ENCODE results near the gene ZC3H12C.
A peak's percentile ranks its signal among the peaks of the same experiment; 100 is the strongest.

The ZC3H12C gene

DNA sequence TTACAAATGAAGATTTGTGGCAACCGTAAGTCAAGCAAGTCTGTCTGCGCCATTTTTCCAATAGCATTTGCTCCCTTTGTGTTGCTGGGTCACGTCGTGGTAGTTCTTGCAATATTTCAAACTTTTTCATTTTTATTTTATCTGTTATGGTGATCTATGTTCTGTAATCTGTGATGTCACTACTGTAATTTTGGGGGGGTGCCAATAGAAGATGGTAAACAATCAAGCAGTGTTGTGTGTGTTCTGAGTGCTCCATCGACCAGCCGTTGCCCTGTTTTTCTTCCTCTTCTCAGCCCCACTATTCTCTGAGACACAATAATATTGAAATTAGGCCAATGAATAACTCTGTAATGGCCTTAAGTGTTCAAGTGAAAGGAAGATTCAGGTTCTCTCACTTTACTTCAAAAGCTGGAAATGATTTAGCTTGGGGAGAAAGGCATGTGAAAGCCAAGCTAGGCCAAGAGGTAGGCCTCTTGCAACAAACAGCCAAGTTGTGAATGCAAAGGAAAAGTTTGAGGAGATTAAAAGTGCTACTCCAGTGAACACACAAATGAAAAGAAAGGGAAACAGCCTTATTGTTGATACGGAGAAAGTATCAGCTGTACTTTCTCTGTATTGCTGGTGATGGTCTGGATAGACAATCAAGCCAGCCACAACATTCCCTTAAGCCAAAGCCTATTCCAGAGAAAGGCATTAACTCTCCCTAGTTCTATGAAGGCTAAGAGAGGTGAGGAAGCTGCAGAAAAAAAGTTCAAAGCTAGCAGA, 7.5 kb downstream of the ZC3H12C start:
- no peak for DNase-seq

GRCh38 chr11:110106713-110107274, 13.6 kb downstream of the ZC3H12C start:
- DNase-seq: no peak

GRCh38 chr11:110110854-110111253, 17.7 kb downstream of the ZC3H12C start:
- DNase-seq: no peak

GRCh38 chr11:110112457-110112856, 19.3 kb downstream of the ZC3H12C start:
- DNase-seq: no peak

- DNase-seq: no peak
Measured at GRCh38 chr11:110113505-110113904, 20.3 kb downstream of the ZC3H12C start.

GRCh38 chr11:110113973-110114372, 20.8 kb downstream of the ZC3H12C start:
- DNase-seq: no peak

DNA sequence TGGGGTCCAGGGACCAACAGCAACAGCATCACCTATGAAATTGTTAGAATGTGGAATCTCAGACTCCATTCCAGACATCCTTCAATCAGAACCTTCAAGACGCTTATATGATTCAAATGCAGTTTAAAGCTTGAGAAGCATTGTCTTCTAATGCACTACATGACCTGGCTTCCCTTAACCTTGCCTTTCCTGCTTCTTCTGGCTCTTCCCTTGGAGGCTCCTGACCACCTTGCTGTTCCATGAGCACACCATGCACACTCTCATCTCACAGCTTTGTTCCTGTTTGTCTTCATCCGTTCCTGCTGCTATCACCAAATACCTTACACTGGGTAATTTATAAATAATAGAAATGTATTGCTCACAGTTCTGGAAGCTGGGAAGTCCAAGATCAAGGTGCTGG, 26.1 kb downstream of the ZC3H12C start:
- DNase-seq: no peak

GRCh38 chr11:110121204-110121603, 28.0 kb downstream of the ZC3H12C start:
- DNase-seq: no peak

GRCh38 chr11:110123003-110123402, 29.8 kb downstream of the ZC3H12C start:
- DNase-seq: no peak

DNA sequence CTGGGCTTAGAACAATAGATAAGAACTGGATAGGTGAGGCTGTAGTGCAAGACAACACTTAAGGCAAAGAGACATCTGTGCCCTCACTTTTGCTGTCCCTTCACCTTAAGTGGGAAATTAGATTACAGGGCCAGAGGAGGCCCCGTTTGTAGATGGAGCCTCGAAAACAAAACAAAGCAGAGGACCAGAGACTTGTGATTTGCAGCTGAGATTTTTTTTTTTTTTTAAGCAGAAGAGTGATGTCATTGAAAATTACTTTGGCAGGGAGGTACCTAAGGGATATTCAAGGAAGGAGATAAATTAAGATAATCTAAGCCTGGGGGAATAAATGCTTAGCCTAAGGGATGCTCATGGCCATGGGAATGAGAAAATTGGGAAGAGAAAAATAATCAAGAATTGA, 31.4 kb downstream of the ZC3H12C start:
- DNase-seq: no peak

DNA sequence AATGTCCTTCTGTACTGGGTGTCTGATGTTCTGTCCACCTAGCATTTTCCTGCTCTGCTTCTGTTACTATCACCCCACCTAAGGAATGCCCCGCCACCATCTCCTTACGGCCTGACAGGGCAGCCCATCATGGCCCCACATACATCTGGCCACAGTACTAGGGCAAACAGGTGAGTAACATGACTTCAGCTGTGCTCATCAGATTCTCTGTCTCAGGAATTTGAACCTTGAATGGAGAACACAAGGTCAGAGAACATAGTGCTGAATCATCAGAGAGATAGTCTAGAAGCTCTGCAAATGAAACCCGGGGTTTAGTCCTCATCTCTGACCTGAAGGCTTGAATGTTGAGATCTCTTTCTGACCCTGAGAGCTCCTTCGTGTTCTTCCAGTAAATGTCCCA, 32.4 kb downstream of the ZC3H12C start:
- no peak for DNase-seq

- DNase-seq: no peak
Measured at GRCh38 chr11:110126936-110127335, 33.7 kb downstream of the ZC3H12C start.

GRCh38 chr11:110128161-110128560, 35.0 kb downstream of the ZC3H12C start:
- no peak for DNase-seq

DNA sequence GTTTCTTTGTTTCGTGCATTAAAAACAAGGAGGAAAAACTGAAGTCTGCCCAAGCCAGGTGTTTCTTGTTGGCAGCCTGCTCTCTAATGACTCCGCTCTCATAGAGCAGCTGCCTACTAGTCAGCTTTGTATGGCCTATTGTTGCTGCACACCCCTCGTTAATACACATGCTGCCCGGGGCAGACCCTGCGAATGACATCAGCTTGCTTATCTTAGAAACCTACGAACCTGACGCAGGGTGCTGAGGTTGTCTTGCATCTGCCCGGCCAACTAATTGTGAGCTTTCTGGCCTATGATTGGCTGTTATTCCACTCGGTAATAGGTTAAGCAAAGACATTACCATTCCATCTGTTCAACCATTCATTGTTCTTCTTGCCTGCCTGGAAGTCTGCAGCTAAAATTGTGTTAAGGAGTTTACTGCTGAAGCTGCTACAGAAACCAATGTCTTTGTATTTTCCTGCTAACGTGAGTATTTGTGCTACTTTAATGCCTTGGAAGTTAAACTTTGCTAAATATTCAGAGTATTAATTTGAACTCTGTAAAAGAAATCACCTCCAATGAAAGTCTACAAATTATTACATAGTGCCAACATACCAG, 37.5 kb downstream of the ZC3H12C start:
- peak; percentile 6 for DNase-seq

DNA sequence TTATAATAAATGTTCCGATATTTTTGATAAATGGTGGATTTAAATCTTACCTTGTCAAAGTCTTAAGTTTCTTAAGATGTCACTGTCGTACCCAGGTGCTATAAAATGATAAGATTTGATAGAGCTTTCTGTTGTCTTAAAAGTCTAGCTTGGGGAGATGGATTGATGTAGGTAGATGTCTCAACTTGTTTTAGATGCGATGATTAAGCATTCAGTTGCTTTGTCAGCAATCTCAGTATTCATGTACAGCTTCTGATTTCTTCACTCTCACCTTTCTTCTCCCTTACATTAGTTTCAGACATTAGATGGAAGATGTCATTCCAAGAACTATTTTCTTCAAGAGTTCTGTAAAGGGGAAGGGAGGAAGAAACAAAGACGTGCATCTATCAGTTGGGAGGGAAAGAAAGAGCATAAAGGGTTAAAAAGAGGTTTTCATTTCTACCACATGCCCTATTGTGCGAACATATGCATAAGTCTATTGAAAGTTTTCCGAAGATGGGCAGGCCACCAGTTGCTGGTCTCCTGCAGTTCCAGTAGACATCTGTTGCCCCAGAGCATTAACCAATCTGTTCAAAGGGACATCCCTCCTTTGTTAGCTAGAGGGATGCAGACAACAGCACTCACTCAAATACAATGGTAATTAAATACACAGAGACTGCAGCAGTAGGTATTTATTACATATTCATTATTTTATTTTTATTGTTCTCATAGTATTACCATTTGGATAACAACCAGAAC, 38.4 kb downstream of the ZC3H12C start:
- no peak for DNase-seq

DNA sequence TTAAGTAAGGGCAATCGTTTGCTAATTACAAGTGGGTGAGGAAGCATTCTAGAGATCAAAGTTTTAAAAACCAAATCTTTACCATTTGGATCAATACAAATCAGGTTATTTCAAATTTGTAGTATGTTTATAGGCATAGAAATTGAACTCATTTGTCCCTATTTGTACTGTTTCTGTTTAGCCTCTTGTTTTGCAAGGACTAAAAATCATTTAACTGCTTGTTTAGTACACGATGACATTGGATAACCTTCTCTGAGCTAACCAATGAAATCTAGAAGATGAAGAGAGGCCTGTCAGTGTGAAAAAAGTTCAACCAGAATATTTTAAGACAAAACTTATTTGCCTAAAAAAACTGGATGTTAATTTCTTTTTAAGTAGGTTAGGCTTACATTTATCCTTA, 40.0 kb downstream of the ZC3H12C start:
- no peak for DNase-seq

GRCh38 chr11:110134110-110134509, 40.9 kb downstream of the ZC3H12C start:
- no peak for DNase-seq

- no peak for DNase-seq
Measured at GRCh38 chr11:110141812-110142211, 48.6 kb downstream of the ZC3H12C start.

DNA sequence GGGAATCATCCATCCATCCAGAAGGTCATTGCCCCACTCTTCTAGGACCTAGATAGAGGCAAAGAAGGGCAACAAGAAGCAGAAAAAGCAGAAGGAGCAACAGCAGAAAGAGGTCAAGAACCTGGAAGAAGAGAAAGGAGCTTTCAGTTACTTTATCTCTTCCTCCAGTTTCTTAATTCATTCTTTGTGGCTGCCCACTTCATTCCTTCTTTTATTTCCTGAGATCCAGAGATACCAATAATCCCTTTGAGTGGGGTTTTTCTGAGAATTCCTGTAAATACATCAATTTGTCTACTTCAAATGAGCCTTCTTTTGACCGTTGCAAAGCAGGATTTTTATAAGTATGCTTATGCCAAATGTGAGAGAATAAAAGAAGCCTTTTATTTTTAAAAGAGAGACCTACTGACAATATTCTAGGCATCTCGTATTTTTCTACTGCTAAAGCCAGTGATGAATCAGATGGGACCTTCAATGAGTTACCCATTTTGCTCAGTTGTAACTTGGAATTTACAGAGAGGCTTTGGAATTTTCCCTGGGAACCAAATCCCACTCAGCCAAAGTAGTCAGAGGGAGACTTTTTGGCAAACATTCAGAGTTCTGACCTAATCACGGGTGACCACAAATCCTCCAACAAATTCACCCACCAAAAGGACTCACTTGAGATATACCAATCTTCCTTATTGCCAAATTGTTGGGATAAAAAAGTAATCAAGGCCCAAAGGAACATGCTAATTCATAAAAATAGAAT, 54.9 kb downstream of the ZC3H12C start:
- no peak for DNase-seq

DNA sequence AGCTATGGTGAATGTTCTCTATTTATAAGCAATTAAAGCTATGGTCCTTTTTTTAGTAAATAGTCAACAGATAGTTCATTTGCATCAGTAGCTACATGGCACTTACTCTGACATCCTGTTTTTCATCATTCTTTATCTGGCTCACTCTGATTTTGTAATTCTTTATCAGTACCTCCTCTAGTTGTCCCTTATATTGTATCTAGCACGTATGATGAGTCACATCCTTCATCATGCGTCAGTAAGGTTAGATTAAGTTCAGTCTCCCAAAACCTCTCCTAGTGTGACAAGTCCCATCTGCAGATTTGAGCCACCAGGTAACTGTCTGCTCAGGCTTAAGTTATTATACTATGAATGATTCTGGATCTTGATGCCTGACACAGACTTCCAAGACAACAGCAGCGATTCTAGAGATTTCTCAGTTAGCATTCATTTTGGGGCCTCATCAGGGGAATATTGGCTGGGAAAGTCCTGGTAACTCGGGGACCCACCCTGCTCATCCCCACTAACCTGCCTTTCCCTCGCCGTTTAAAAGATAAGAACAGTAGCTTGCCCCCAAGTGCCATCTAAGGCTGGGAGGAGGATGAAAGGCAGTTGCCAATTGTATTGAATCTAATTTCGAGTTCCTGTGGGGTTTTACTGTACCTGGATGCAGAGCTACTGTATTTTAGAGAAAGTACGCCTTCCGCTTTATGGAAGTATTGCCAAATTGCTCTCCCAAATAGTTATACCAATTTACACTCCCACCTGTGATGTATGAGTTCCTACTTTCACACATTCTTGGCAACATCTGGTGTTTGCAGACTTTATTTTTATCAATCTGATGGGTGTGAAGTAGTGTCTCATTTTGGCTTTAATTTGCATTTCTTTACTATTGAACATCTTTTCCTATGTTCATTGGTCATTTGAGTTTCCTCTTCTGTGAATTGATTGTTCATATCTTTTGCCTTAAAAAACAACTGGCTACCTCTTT, 55.9 kb downstream of the ZC3H12C start:
- no peak for DNase-seq

DNA sequence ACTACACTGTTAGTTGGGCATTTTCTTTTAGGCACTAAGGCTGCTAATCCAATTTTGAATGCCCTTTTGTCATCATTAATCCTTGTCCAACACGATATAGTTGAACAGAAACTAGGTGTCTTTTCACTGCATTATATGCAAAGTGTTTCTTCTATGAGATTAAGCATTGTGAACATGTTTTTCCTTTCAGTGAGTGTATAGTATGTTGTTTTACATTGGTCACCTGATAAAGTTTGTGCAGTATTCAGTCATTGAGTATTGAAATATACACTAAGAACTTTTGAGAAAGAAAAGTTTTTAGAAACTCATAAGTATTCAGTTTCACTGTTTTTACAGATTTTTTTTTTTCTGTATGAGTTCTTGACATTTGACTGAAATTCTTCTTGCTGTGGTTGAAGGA, 59.0 kb downstream of the ZC3H12C start:
- DNase-seq: no peak

DNA sequence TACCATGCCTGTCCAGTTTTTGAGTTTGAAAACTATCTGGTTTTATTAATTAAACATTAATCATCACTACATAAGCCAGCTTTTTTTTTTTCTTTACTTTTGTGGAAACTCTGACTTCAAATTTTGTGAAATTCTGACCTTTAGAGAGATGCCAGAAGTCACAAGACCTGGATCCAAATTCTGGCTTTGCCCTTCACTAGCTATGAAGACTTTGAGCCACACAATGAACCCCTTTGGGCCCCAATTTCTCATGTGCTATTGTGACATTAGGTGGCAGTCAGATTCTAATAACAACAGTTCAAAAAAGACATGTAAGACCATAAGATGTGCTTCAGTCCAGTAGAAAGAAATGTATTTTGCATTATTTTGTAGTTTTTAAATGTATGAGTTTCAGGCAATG, 60.3 kb downstream of the ZC3H12C start:
- no peak for DNase-seq

Data from DMS53 (cell line).